Parathyroid adenoma (tissue), 2 donors: ENCODE results near the gene ZBTB38.

Experiments
- H2AFZ ChIP-seq: fragments of 300-600 bp; sonication (generic); one replicate; pipeline ENCODE4 v1.7.0; 2017; ENCODE audit warnings: antibody characterized with exemption, mild to moderate bottlenecking
- H3K27ac ChIP-seq: fragments of 300-600 bp; sonication (generic); one replicate; pipeline ENCODE4 v1.7.0; 2017
- H3K27me3 ChIP-seq: fragments of 300-600 bp; sonication (generic); one replicate; pipeline ENCODE4 v1.7.0; 2017; ENCODE audit warnings: low read length; ENCODE audit not compliant: control insufficient read depth, insufficient read depth
- H3K36me3 ChIP-seq: fragments of 300-600 bp; sonication (generic); one replicate; pipeline ENCODE4 v1.7.0; 2017; ENCODE audit warnings: low read length; ENCODE audit not compliant: control insufficient read depth, insufficient read depth
- H3K4me1 ChIP-seq: fragments of 300-600 bp; sonication (generic); one replicate; pipeline ENCODE4 v1.7.0; 2017; ENCODE audit warnings: control low read depth
- H3K4me2 ChIP-seq: fragments of 300-600 bp; sonication (generic); one replicate; pipeline ENCODE4 v1.7.0; 2017; ENCODE audit warnings: low read length
- H3K4me3 ChIP-seq: fragments of 300-600 bp; sonication (generic); one replicate; pipeline ENCODE4 v1.7.0; 2017; ENCODE audit warnings: low read depth, low read length
- H3K79me2 ChIP-seq: fragments of 300-600 bp; sonication (generic); one replicate; pipeline ENCODE4 v1.7.0; 2017; ENCODE audit warnings: control low read depth
- H3K9ac ChIP-seq: fragments of 300-600 bp; sonication (generic); one replicate; pipeline ENCODE4 v1.7.0; 2017; ENCODE audit warnings: mild to moderate bottlenecking
- H3K9me3 ChIP-seq: fragments of 300-600 bp; sonication (generic); one replicate; pipeline ENCODE4 v1.7.0; 2017; ENCODE audit warnings: low read length; ENCODE audit not compliant: control insufficient read depth
- TF ChIP-seq, protein P1 (sequence below): fragments of 300-600 bp; sonication (generic); IDR thresholded peaks from one replicate; pipeline ENCODE4 v1.7.0; 2017; ENCODE audit warnings: antibody characterized with exemption, mild to moderate bottlenecking
- donor health status: primary hyperparathyroidism.

The ZBTB38 gene

DNA sequence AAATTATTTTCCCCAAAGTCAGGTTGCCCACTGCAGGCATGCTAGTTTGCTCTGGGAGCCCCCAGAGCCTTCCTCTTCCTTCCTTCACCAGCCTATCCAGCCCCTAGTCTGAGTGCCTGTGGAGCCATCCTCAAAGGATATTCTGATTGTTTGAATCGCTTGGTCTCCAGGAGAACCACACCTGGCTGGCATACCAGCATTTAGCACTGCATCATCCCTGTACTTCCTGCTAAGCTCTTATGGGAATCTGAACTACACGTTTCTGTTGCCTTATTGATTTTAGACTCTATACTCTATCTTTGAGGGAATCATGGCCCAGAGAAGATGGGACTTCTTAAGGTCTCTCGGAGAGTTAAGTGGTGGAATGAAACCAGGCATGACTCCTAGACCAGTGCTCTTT lies 26.3 kb downstream of the ZBTB38 start:
- no peak overlapping the region for H3K4me2 ChIP-seq
- H3K27ac ChIP-seq, result no peak overlapping the region
- H3K9me3 ChIP-seq, result no peaks in the 10 kb centered on the region
- no peaks in the 10 kb centered on the region for H3K27me3 ChIP-seq
- H3K9ac ChIP-seq, result no peak overlapping the region
- TF ChIP-seq, protein P1, sequence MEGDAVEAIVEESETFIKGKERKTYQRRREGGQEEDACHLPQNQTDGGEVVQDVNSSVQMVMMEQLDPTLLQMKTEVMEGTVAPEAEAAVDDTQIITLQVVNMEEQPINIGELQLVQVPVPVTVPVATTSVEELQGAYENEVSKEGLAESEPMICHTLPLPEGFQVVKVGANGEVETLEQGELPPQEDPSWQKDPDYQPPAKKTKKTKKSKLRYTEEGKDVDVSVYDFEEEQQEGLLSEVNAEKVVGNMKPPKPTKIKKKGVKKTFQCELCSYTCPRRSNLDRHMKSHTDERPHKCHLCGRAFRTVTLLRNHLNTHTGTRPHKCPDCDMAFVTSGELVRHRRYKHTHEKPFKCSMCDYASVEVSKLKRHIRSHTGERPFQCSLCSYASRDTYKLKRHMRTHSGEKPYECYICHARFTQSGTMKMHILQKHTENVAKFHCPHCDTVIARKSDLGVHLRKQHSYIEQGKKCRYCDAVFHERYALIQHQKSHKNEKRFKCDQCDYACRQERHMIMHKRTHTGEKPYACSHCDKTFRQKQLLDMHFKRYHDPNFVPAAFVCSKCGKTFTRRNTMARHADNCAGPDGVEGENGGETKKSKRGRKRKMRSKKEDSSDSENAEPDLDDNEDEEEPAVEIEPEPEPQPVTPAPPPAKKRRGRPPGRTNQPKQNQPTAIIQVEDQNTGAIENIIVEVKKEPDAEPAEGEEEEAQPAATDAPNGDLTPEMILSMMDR, result no peak
- peaks cover 21% of the 10 kb centered on the region for H3K79me2 ChIP-seq
- no peaks in the 10 kb centered on the region for H3K36me3 ChIP-seq
- no peak overlapping the region for H3K4me3 ChIP-seq
- H2AFZ ChIP-seq, result no peak overlapping the region
- peaks cover 8% of the 10 kb centered on the region for H3K4me1 ChIP-seq

DNA sequence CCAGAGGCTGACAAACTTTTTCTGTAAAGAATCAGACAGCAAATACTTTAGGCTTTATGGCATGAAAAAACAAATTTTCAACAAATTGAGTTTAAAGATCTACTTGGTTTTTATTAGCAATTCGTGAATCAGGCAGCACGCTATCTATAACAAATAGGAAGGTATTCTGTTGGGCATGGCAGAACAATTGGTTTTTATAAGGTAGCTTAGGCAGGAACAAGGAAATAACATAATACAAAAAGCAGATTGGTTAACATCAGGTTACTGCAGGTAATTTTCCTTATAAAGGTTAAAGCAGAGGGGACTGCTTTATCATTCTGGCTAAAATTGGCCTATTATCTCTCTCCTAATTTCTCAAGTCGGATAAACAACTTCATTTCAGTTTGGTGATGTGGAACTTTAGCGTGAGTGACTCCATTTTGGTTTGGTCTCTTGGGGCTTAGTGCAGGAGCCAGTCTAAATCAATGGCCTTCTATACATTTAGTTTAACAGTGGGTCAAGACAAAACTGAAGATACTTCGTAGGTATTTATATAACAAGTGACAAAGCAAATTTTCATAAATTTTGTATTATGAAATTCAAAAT lies 26.8 kb downstream of the ZBTB38 start:
- Histone ChIP-seq H3K4me2 (no peak overlapping the region), H3K4me3 (no peak overlapping the region), H3K27ac (no peak overlapping the region), H3K79me2 (peaks cover 18% of the 10 kb centered on the region), H3K27me3 (no peaks in the 10 kb centered on the region), H3K9ac (no peak overlapping the region), H3K4me1 (peaks cover 12% of the 10 kb centered on the region), H2AFZ (no peak overlapping the region), H3K9me3 (no peaks in the 10 kb centered on the region), H3K36me3 (no peaks in the 10 kb centered on the region)
- TF ChIP-seq, protein P1, result no peak

DNA sequence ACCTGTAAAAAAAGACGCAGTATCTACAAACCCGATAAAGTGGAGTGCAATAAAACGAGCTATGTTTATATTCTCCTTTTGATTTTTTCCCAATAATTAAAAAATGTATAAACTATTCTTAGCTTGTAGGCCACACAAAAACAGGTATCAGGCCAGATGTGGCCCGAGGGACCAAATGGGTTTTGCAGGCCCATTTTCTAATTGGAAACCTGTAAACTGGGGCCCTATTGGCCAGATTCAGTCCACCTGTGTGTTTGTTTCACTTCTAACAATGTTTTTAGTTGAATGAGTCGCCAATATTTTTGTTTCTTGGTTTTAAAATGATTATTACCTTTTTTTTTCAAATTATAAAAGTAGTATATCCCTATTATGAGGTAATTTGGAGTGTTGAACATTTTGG lies 29.7 kb downstream of the ZBTB38 start:
- Histone ChIP-seq H3K27ac (no peak overlapping the region), H3K4me2 (no peak overlapping the region), H3K4me3 (no peak overlapping the region)

DNA sequence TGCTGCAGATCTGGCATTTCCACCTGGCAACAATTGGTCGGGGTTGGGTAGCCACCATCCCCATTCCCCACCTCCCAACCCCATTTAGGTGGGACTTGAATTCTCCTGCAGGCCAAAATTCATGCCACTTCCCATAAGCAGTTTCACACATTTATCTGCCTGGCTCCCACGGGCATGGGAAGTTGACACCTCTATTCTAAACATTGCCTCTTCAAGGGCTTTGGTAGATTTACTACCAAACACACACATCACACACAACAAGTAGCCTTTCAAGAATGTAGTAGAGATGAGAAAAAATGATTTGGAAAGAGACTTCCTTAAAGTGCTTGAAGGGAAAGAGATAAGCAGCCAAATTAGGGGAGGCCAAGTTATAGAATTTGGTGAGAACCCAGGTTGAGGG lies 30.9 kb downstream of the ZBTB38 start:
- no peak overlapping the region for H3K4me2 ChIP-seq
- H3K27ac ChIP-seq, result no peak overlapping the region
- no peaks in the 10 kb centered on the region for H3K36me3 ChIP-seq
- no peak overlapping the region for H3K9ac ChIP-seq
- H3K4me1 ChIP-seq, result peaks cover 20% of the 10 kb centered on the region
- H3K27me3 ChIP-seq, result no peaks in the 10 kb centered on the region
- TF ChIP-seq, protein P1, result no peak
- no peak overlapping the region for H3K4me3 ChIP-seq
- no peaks in the 10 kb centered on the region for H3K9me3 ChIP-seq
- H3K79me2 ChIP-seq, result peaks cover 18% of the 10 kb centered on the region
- no peak overlapping the region for H2AFZ ChIP-seq

More for the DNA sequence above, 29.7 kb downstream of the ZBTB38 start:
- Histone ChIP-seq H3K4me1 (peaks cover 20% of the 10 kb centered on the region), H3K79me2 (peaks cover 22% of the 10 kb centered on the region), H3K9me3 (no peaks in the 10 kb centered on the region), H3K36me3 (no peaks in the 10 kb centered on the region), H3K9ac (no peak overlapping the region), H2AFZ (no peak overlapping the region), H3K27me3 (no peaks in the 10 kb centered on the region)
- TF ChIP-seq, protein P1, result no peak
